ENCODE measurements around the gene ZNF777. TPM values are rescaled to one million over a fixed set of nuclear protein-coding genes. Genes with fewer than 3 reads are reported as not detected.

The ZNF777 gene
- total RNA-seq, 1 donor from 2014 or later = 17.2 TPM

- Histone ChIP-seq H3K4me2 (ENCODE audit: low read length) (no peak overlapping the region), H3K79me2 (ENCODE audit: insufficient read depth, low read length) (peaks cover 23% of the 10 kb centered on the region), H3K4me1 (ENCODE audit: insufficient read depth, low read length) (no peaks in the 10 kb centered on the region), H3K9ac (ENCODE audit: low read length) (no peak overlapping the region), H3K27ac (ENCODE audit: low read depth, low read length) (no peak overlapping the region), H3K4me3 (ENCODE audit: insufficient read depth, low read depth, low read length) (no peak overlapping the region), H3K27me3 (ENCODE audit: insufficient read depth, low read length) (no peaks in the 10 kb centered on the region), H3K9me3 (ENCODE audit: insufficient read depth, low read depth, low read length) (no peaks in the 10 kb centered on the region), H4K20me1 (ENCODE audit: insufficient read depth, low read length) (peaks cover 27% of the 10 kb centered on the region), H2AFZ (ENCODE audit: low read depth, low read length) (no peak overlapping the region), H3K36me3 (ENCODE audit: insufficient read depth, low read length) (peaks cover 40% of the 10 kb centered on the region)
- peaks cover 4% of the 10 kb centered on the region for H3K4me1 Mint-ChIP-seq (ENCODE audit: low read depth, unreplicated experiment)
- no peaks in the 10 kb centered on the region for H3K9me3 Mint-ChIP-seq (ENCODE audit: unreplicated experiment)
- FAIRE-seq (no peak), DNase-seq (ENCODE audit: low read depth) (no peak)
- H3K4me3 Mint-ChIP-seq (ENCODE audit: unreplicated experiment) = no peak overlapping the region
- no peak for TF ChIP-seq CTCF (IDR thresholded peaks at IDR 0.05; ENCODE audit: insufficient read depth, low read depth, low read length)
- H3K36me3 Mint-ChIP-seq (ENCODE audit: low read depth, unreplicated experiment) = peaks cover 23% of the 10 kb centered on the region
- H3K27ac Mint-ChIP-seq (ENCODE audit: unreplicated experiment) = no peak overlapping the region
- H3K27me3 Mint-ChIP-seq (ENCODE audit: low read depth, unreplicated experiment) = no peaks in the 10 kb centered on the region
These were observed 29.4 kb upstream of the ZNF777 start for GRCh38 chr7:149490083-149490760.

GRCh38 chr7:149489391-149490024 lies 28.6 kb upstream of the ZNF777 start:
- DNase-seq (ENCODE audit: low read depth) (no peak), FAIRE-seq (no peak)
- no peak overlapping the region for H3K4me3 ChIP-seq (ENCODE audit: insufficient read depth, low read depth, low read length)
- peaks cover 23% of the 10 kb centered on the region for H3K36me3 Mint-ChIP-seq (ENCODE audit: low read depth, unreplicated experiment)
- no peak overlapping the region for H3K4me3 Mint-ChIP-seq (ENCODE audit: unreplicated experiment)
- H3K4me1 ChIP-seq (ENCODE audit: insufficient read depth, low read length) = no peaks in the 10 kb centered on the region
- no peak overlapping the region for H3K27ac Mint-ChIP-seq (ENCODE audit: unreplicated experiment)
- H3K79me2 ChIP-seq (ENCODE audit: insufficient read depth, low read length) = peaks cover 21% of the 10 kb centered on the region
- H3K4me1 Mint-ChIP-seq (ENCODE audit: low read depth, unreplicated experiment) = no peaks in the 10 kb centered on the region
- no peaks in the 10 kb centered on the region for H3K27me3 Mint-ChIP-seq (ENCODE audit: low read depth, unreplicated experiment)
- H3K27ac ChIP-seq (ENCODE audit: low read depth, low read length) = no peak overlapping the region
- H3K9me3 Mint-ChIP-seq (ENCODE audit: unreplicated experiment) = no peaks in the 10 kb centered on the region
- peaks cover 44% of the 10 kb centered on the region for H3K36me3 ChIP-seq (ENCODE audit: insufficient read depth, low read length)
- no peaks in the 10 kb centered on the region for H3K27me3 ChIP-seq (ENCODE audit: insufficient read depth, low read length)
- no peak overlapping the region for H2AFZ ChIP-seq (ENCODE audit: low read depth, low read length)
- H3K9me3 ChIP-seq (ENCODE audit: insufficient read depth, low read depth, low read length) = no peaks in the 10 kb centered on the region
- H4K20me1 ChIP-seq (ENCODE audit: insufficient read depth, low read length) = peaks cover 20% of the 10 kb centered on the region
- no peak overlapping the region for H3K4me2 ChIP-seq (ENCODE audit: low read length)
- no peak overlapping the region for H3K9ac ChIP-seq (ENCODE audit: low read length)
- TF ChIP-seq CTCF (IDR thresholded peaks at IDR 0.05; ENCODE audit: insufficient read depth, low read depth, low read length) = no peak
- TF ChIP-seq EZH2 (IDR thresholded peaks at IDR 0.05; ENCODE audit: insufficient read depth, low read length) = no peak

- H3K9me3 ChIP-seq (ENCODE audit: insufficient read depth, low read depth, low read length) = no peaks in the 10 kb centered on the region
- Mint-ChIP-seq H3K9me3 (ENCODE audit: unreplicated experiment) (peaks cover 6% of the 10 kb centered on the region), H3K4me1 (ENCODE audit: low read depth, unreplicated experiment) (peaks cover 8% of the 10 kb centered on the region), H3K27me3 (ENCODE audit: low read depth, unreplicated experiment) (no peaks in the 10 kb centered on the region), H3K36me3 (ENCODE audit: low read depth, unreplicated experiment) (peaks cover 23% of the 10 kb centered on the region), H3K27ac (ENCODE audit: unreplicated experiment) (no peak overlapping the region), H3K4me3 (ENCODE audit: unreplicated experiment) (no peak overlapping the region)
- H2AFZ ChIP-seq (ENCODE audit: low read depth, low read length) = no peak overlapping the region
- TF ChIP-seq EZH2 (IDR thresholded peaks at IDR 0.05; ENCODE audit: insufficient read depth, low read length) (no peak), CTCF (IDR thresholded peaks at IDR 0.05; ENCODE audit: insufficient read depth, low read depth, low read length) (no peak)
- no peak overlapping the region for H3K4me2 ChIP-seq (ENCODE audit: low read length)
- no peak overlapping the region for H3K4me3 ChIP-seq (ENCODE audit: insufficient read depth, low read depth, low read length)
- H3K9ac ChIP-seq (ENCODE audit: low read length) = no peak overlapping the region
- H3K27me3 ChIP-seq (ENCODE audit: insufficient read depth, low read length) = no peaks in the 10 kb centered on the region
- H3K4me1 ChIP-seq (ENCODE audit: insufficient read depth, low read length) = no peaks in the 10 kb centered on the region
- H3K79me2 ChIP-seq (ENCODE audit: insufficient read depth, low read length) = peaks cover 26% of the 10 kb centered on the region
- no peak for FAIRE-seq
- H3K27ac ChIP-seq (ENCODE audit: low read depth, low read length) = no peak overlapping the region
- H4K20me1 ChIP-seq (ENCODE audit: insufficient read depth, low read length) = peaks cover 27% of the 10 kb centered on the region
- DNase-seq (ENCODE audit: low read depth) = no peak
- peaks cover 14% of the 10 kb centered on the region for H3K36me3 ChIP-seq (ENCODE audit: insufficient read depth, low read length)
These were observed 18.7 kb upstream of the ZNF777 start for GRCh38 chr7:149479568-149479967.
